SK-N-SH (cell line): ENCODE data around the gene IL17B. TPM values are rescaled to one million over a fixed set of nuclear protein-coding genes. Genes with fewer than 3 reads are reported as not detected.

ENCODE experiments used
- CTCF ChIA-PET: fragments of 300-600, 350-600 bp; formaldehyde crosslinking; extraction: SDS; loops from one replicate; lab custom pipeline; 2021; lab: Yijun Ruan, JAX
- POLR2A ChIA-PET: fragments of 350-600 bp; sonication (Branson Sonifier 250); formaldehyde crosslinking; extraction: SDS; loops from one replicate; lab custom pipeline; 2020; ENCODE audit warnings: antibody characterized with exemption, inconsistent platforms; lab: Yijun Ruan, JAX
- DNase-seq: peaks from one replicate; pipeline ENCODE4 v3.0.0; 2012
- H2AFZ ChIP-seq: fragments of 200-600 bp; sonication (generic); 2 replicates; pipeline ENCODE4 v1.8.1; 2016; ENCODE audit warnings: antibody characterized with exemption, mild to moderate bottlenecking, low read depth
- H3F3A ChIP-seq: fragments of 200-600 bp; sonication (generic); replicated peaks from 2 replicates; pipeline ENCODE3; 2016; ENCODE audit warnings: antibody characterized with exemption, mild to moderate bottlenecking; ENCODE audit not compliant: insufficient read depth
- H3K27ac ChIP-seq, 2 experiments: fragments of 200-500 bp in 1 of 2; fragments of 200-600 bp in 1 of 2; sonication (Bioruptor generic) in 1 of 2; sonication (generic), shearing (Covaris generic) in 1 of 2; 2 replicates each; pipeline versions ENCODE4 v1.5.1 to v1.6.1; 2014 to 2016; ENCODE audit warnings: low read depth in 2 of 2, inconsistent platforms in 1 of 2, low read length in 1 of 2, mild to moderate bottlenecking in 1 of 2, mixed read lengths in 1 of 2
- H3K27me3 ChIP-seq: fragments of 200-600 bp; sonication (generic), shearing (Covaris generic); 2 replicates; pipeline ENCODE4 v1.6.1; 2016; ENCODE audit warnings: mixed run types; ENCODE audit not compliant: insufficient read depth
- H3K36me3 ChIP-seq, 2 experiments: fragments of 200-500 bp in 1 of 2; fragments of 200-600 bp in 1 of 2; sonication (Bioruptor generic) in 1 of 2; sonication (generic) in 1 of 2; replicated peaks in 1 of 2; 2 replicates each; pipeline versions ENCODE3 to v1.5.1; 2014 to 2016; ENCODE audit warnings: low read length in 1 of 2, mild to moderate bottlenecking in 1 of 2; ENCODE audit not compliant: insufficient read depth in 2 of 2, control insufficient read depth in 1 of 2
- H3K4me1 ChIP-seq, 2 experiments: fragments of 200-500 bp in 1 of 2; fragments of 200-600 bp in 1 of 2; sonication (Bioruptor generic) in 1 of 2; sonication (generic), shearing (Covaris generic) in 1 of 2; 2 replicates each; pipeline versions ENCODE4 v1.5.1 to v1.6.1; 2014 to 2016; ENCODE audit warnings: low read depth in 1 of 2, low read length in 1 of 2, mixed run types in 1 of 2; ENCODE audit not compliant: insufficient read depth in 2 of 2, control insufficient read depth in 1 of 2
- H3K4me2 ChIP-seq: fragments of 200-600 bp; sonication (generic), shearing (Covaris generic); 2 replicates; pipeline ENCODE4 v1.6.1; 2017; ENCODE audit warnings: mixed run types
- H3K4me3 ChIP-seq, 2 experiments: fragments of 200-500 bp in 1 of 2; fragments of 200-600 bp in 1 of 2; sonication (Bioruptor generic) in 1 of 2; sonication (generic), shearing (Covaris generic) in 1 of 2; 2 replicates each; pipeline versions ENCODE4 v1.5.1 to v1.8.1; 2014 to 2016; ENCODE audit warnings: low read depth in 2 of 2, inconsistent platforms in 1 of 2, low read length in 1 of 2, mild to moderate bottlenecking in 1 of 2, mixed read lengths in 1 of 2, moderate library complexity in 1 of 2
- H3K79me2 ChIP-seq: fragments of 200-600 bp; sonication (generic); 2 replicates; pipeline ENCODE4 v1.8.1; 2017; ENCODE audit warnings: mild to moderate bottlenecking; ENCODE audit not compliant: insufficient read depth
- H3K9ac ChIP-seq: fragments of 200-600 bp; sonication (generic); 2 replicates; pipeline ENCODE4 v1.6.1; 2017; ENCODE audit warnings: mixed run types
- H3K9me2 ChIP-seq: fragments of 200-600 bp; sonication (generic); 2 replicates; pipeline ENCODE4 v1.6.1; 2017; ENCODE audit warnings: mixed run types
- H3K9me3 ChIP-seq: fragments of 200-600 bp; sonication (generic); 2 replicates; pipeline ENCODE4 v1.6.1; 2017; ENCODE audit warnings: mixed run types, mild to moderate bottlenecking, moderate library complexity
- H4K20me1 ChIP-seq: fragments of 200-600 bp; sonication (generic); 2 replicates; pipeline ENCODE4 v1.6.1; 2017; ENCODE audit warnings: mild to moderate bottlenecking, mixed run types; ENCODE audit not compliant: insufficient read depth
- ELF1 ChIP-seq: IDR thresholded peaks from 2 replicates; pipeline ENCODE4 v1.4.0; 2012
- EP300 ChIP-seq, 2 experiments: IDR thresholded peaks; 2 replicates each; pipeline versions ENCODE4 v1.4.0 to v1.6.1; 2012; ENCODE audit warnings: borderline replicate concordance in 1 of 2, low read depth in 1 of 2, low read length in 1 of 2
- EZH2phosphoT487 ChIP-seq: fragments of 200-600 bp; sonication (generic); IDR thresholded peaks from 2 replicates; pipeline ENCODE4 v1.6.1; 2017; ENCODE audit warnings: low read depth, mixed run types, mild to moderate bottlenecking, antibody characterized with exemption, moderate library complexity, borderline replicate concordance
- FOSL2 ChIP-seq: IDR thresholded peaks from 2 replicates; pipeline ENCODE4 v1.4.0; 2012; ENCODE audit warnings: low read depth, mild to moderate bottlenecking, moderate library complexity, borderline replicate concordance
- GABPA ChIP-seq: IDR thresholded peaks from 2 replicates; pipeline ENCODE4 v1.4.0; 2012; ENCODE audit warnings: low read depth, mild to moderate bottlenecking
- GATA2 ChIP-seq: sonication (generic); formaldehyde crosslinking; IDR thresholded peaks from 2 replicates; pipeline ENCODE4 v1.5.0; 2020; ENCODE audit warnings: mild to moderate bottlenecking, missing genetic modification reagents
- MEF2A ChIP-seq: IDR thresholded peaks from 2 replicates; pipeline ENCODE4 v1.4.0; 2012; ENCODE audit warnings: low read depth, borderline replicate concordance
- MXI1 ChIP-seq: IDR thresholded peaks from 2 replicates; pipeline ENCODE4 v1.6.1; 2012; ENCODE audit warnings: mild to moderate bottlenecking, low read depth, low read length, improper control_type of control experiment
- NFIC ChIP-seq: IDR thresholded peaks from 2 replicates; pipeline ENCODE4 v1.4.0; 2012; ENCODE audit warnings: borderline replicate concordance
- NRF1 ChIP-seq: IDR thresholded peaks from 2 replicates; pipeline ENCODE4 v1.6.1; 2012; ENCODE audit warnings: low read depth, mild to moderate bottlenecking, low read length
- RAD21 ChIP-seq: IDR thresholded peaks from 2 replicates; pipeline ENCODE4 v1.6.1; 2012; ENCODE audit warnings: mild to moderate bottlenecking, low read length
- RCOR1 ChIP-seq: fragments of 150-350 bp; IDR thresholded peaks from 2 replicates; pipeline ENCODE4 v1.6.1; 2017; ENCODE audit warnings: antibody characterized with exemption, low read length
- SIN3A ChIP-seq: IDR thresholded peaks from 2 replicates; pipeline ENCODE4 v1.6.1; 2012; ENCODE audit warnings: low read depth, mild to moderate bottlenecking, low read length, moderate library complexity, borderline replicate concordance
- SMC3 ChIP-seq: IDR thresholded peaks from 2 replicates; pipeline ENCODE4 v1.6.1; 2012; ENCODE audit warnings: low read depth, low read length, improper control_type of control experiment
- WGBS: methylation state at CpG from one replicate; pipeline ENCODE4 v1.1.6; 2017; ENCODE audit warnings: low lambda C conversion rate; 5-methylcytosine and 5-hydroxymethylcytosine counted together
- polyA plus RNA-seq, 3 experiments: library from polyadenylated mRNA; depleted of rRNA; stranded (reverse); fragments of >200 nt; gene quantifications; 2 replicates each; pipeline ENCODE4 v1.2.3, GENCODE V29; 2012
- TF ChIP-seq, protein P1 (sequence below): IDR thresholded peaks from 2 replicates; pipeline ENCODE4; 2012
- TF ChIP-seq, protein P2 (sequence below): fragments of 150-350 bp; IDR thresholded peaks from 2 replicates; pipeline ENCODE4 v1.6.1; 2016; ENCODE audit warnings: mild to moderate bottlenecking, low read depth, low read length
- TF ChIP-seq, protein P3 (sequence below): IDR thresholded peaks from 2 replicates; pipeline ENCODE4 v1.4.0; 2012; ENCODE audit warnings: low read depth, borderline replicate concordance

Gene IL17B
- polyA plus RNA-seq, 1 of the 3 experiments (the other 2 are of a cell fraction) = 0.16 TPM

DNA sequence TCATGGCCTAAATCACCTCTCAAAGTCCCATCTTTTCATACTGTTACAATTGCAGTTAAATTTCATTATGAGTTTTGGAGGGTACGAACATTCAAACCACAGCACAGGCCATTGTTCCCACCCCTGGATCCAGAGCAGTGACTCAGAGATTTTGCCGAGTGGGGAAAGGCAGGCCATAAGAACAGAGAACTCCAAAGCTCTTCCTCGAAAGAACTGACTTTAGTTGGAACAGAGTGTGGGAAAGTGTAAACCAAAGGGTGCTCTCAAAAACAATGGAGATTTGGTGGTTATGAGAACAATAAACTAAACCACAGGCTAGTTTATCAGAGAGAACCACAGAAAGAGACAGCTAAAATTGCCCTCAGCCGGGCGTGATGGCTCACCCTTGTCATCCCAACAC is 53.2 kb downstream of the IL17B start (continued):
- TF ChIP-seq, protein P1, sequence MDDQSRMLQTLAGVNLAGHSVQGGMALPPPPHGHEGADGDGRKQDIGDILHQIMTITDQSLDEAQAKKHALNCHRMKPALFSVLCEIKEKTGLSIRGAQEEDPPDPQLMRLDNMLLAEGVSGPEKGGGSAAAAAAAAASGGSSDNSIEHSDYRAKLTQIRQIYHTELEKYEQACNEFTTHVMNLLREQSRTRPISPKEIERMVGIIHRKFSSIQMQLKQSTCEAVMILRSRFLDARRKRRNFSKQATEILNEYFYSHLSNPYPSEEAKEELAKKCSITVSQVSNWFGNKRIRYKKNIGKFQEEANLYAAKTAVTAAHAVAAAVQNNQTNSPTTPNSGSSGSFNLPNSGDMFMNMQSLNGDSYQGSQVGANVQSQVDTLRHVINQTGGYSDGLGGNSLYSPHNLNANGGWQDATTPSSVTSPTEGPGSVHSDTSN = no peak
- TF ChIP-seq FOSL2 (no peak), SIN3A (no peak), EP300 (IDR thresholded peaks at IDR 0.05; ENCODE audit: borderline replicate concordance in 1 of 2, low read depth in 1 of 2, low read length in 1 of 2) (no peak)

DNA sequence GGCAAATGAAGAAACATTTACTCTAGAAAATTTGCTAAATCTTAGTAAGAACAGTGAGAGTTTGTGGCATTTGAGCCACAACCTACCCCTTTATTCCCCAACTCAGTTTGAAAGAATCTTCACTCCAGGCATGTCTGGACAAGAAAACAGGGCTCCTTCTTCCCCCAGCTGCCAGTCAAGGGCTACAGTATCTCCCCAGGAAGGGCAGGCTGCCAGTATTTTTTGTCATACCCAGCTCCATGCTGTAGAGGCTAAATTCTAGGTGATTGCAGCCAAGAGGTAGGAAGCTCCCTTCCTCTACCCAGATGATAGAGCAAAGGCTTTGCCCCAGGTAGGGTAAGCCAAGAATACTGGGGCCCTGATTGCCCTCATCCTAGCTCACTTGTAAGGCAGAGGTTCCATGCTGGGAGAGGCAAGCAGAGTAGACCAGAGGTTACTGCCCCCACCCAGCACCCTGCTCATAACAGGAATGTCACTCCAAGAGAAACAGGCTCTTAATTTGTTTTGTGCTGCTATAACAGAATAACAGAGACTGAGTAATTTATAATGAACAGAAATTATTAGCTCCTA is 53.8 kb downstream of the IL17B start:
- no peak overlapping the region for H3K9ac ChIP-seq
- peaks cover 22% of the 10 kb centered on the region for H3F3A ChIP-seq
- no peaks in the 10 kb centered on the region for H3K79me2 ChIP-seq
- no peak for DNase-seq
- no peak overlapping the region for H3K4me3 ChIP-seq
- no peaks in the 10 kb centered on the region for H3K9me3 ChIP-seq
- TF ChIP-seq SIN3A = no peak
- TF ChIP-seq, protein P1 = peak; percentile 11; the same call in 1 of the 2 replicates
- H4K20me1 ChIP-seq = no peaks in the 10 kb centered on the region
- no peak overlapping the region for H2AFZ ChIP-seq
- no peak overlapping the region for H3K4me2 ChIP-seq
- H3K9me2 ChIP-seq = no peaks in the 10 kb centered on the region
- H3K27me3 ChIP-seq = no peaks in the 10 kb centered on the region
- ChIA-PET POLR2A (interaction anchor here (1.1 kb wide), 1 partner anchor 20 kb away, joined by 3 read pairs; the partner anchor contains the start of gene GRPEL2), CTCF (interaction anchor here (0.8 to 3.1 kb wide), 6 partner anchors 8 to 594 kb away, joined by 3 to 14 read pairs (median 3); no protein-coding TSS in a partner anchor)
- H3K4me1 ChIP-seq = peaks cover 14 to 22% of the 10 kb centered on the region in 2 experiments
- H3K27ac ChIP-seq = no peak overlapping the region; a peak in 1 of 4 replicates
- no peaks in the 10 kb centered on the region for H3K36me3 ChIP-seq

DNA sequence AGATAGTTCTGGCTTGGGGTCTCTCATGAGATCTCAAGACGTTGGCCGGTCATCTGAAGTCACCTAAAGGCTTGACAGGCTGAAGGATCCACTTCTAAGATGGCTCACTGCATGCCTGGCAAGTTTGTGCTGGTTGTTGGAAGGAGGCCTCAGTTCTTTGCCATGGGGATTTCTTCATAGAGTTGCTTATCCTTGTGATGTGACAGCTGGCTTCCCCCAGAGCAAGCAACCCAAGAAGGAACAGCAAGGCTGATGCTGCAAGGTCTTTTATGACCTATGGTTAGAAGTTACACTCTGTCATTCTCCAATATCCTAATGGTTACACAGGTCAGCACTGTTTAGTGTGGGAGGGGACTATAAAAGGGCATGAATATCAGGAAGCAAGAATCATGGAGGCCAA is 54.5 kb downstream of the IL17B start:
- Histone ChIP-seq H3K27me3 (no peaks in the 10 kb centered on the region), H3K4me2 (no peak overlapping the region), H3K36me3 (no peaks in the 10 kb centered on the region), H4K20me1 (no peaks in the 10 kb centered on the region), H3K9me3 (no peaks in the 10 kb centered on the region), H3K9me2 (no peaks in the 10 kb centered on the region), H3K4me1 (peaks cover 18 to 22% of the 10 kb centered on the region in 2 experiments), H3K27ac (no peak overlapping the region), H2AFZ (no peak overlapping the region), H3K4me3 (no peak overlapping the region), H3F3A (peaks cover 22% of the 10 kb centered on the region), H3K79me2 (no peaks in the 10 kb centered on the region), H3K9ac (no peak overlapping the region)
- ChIA-PET POLR2A (no interaction called here), CTCF (interaction anchor here (0.8 to 3.1 kb wide), 6 partner anchors 8 to 594 kb away, joined by 3 to 14 read pairs (median 3); no protein-coding TSS in a partner anchor)
- DNase-seq = no peak
- 80% methylated on average over 2 of the region's 2 CpGs for WGBS
- TF ChIP-seq SMC3 = no peak
- no peak for TF ChIP-seq NRF1
- TF ChIP-seq FOSL2 = no peak
- no peak for TF ChIP-seq RAD21
- TF ChIP-seq EP300 (IDR thresholded peaks at IDR 0.05; ENCODE audit: borderline replicate concordance in 1 of 2, low read depth in 1 of 2, low read length in 1 of 2) = no peak
- TF ChIP-seq RCOR1 = no peak
- TF ChIP-seq, protein P2, sequence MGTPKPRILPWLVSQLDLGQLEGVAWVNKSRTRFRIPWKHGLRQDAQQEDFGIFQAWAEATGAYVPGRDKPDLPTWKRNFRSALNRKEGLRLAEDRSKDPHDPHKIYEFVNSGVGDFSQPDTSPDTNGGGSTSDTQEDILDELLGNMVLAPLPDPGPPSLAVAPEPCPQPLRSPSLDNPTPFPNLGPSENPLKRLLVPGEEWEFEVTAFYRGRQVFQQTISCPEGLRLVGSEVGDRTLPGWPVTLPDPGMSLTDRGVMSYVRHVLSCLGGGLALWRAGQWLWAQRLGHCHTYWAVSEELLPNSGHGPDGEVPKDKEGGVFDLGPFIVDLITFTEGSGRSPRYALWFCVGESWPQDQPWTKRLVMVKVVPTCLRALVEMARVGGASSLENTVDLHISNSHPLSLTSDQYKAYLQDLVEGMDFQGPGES = no peak
- TF ChIP-seq MEF2A = no peak
- TF ChIP-seq, protein P1 = no peak
- TF ChIP-seq EZH2phosphoT487 = no peak
- no peak for TF ChIP-seq GABPA
- TF ChIP-seq, protein P3, sequence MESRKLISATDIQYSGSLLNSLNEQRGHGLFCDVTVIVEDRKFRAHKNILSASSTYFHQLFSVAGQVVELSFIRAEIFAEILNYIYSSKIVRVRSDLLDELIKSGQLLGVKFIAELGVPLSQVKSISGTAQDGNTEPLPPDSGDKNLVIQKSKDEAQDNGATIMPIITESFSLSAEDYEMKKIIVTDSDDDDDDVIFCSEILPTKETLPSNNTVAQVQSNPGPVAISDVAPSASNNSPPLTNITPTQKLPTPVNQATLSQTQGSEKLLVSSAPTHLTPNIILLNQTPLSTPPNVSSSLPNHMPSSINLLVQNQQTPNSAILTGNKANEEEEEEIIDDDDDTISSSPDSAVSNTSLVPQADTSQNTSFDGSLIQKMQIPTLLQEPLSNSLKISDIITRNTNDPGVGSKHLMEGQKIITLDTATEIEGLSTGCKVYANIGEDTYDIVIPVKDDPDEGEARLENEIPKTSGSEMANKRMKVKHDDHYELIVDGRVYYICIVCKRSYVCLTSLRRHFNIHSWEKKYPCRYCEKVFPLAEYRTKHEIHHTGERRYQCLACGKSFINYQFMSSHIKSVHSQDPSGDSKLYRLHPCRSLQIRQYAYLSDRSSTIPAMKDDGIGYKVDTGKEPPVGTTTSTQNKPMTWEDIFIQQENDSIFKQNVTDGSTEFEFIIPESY = no peak
- TF ChIP-seq MXI1 = no peak
- no peak for TF ChIP-seq ELF1
- no peak for TF ChIP-seq NFIC
- TF ChIP-seq GATA2 (CRISPR knock-in tag) = no peak
